ENCODE results near the gene MACO1. TPM values are rescaled to one million over a fixed set of nuclear protein-coding genes. Genes with fewer than 3 reads are reported as not detected.

MACO1 gene
- total RNA-seq, 1 donor from 2014 or later = 24.9 TPM

DNA sequence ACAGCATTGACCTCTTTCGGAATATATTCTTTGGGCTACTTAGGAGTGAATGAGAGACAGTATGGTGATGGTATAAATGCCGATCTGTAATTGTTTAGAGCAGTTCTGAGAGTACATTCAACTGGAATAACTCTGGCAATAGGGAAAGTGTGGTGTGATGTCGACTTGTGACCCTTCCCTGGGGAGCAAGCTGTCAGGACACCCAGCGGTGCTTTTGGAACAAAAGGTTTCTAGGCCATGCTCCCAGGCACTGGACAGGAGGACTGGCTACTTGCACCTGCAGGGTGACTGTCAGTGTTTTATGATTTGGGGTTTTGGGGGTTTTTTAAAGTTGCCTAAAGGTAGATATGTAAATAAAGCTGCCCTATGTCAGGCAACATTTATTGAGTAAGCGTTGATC lies 50.9 kb downstream of the MACO1 start:
- DNase-seq (ENCODE audit: low read depth) = no peak
- H3K4me3 ChIP-seq (ENCODE audit: low read depth, low read length) = no peak overlapping the region
- TF ChIP-seq, protein P1, sequence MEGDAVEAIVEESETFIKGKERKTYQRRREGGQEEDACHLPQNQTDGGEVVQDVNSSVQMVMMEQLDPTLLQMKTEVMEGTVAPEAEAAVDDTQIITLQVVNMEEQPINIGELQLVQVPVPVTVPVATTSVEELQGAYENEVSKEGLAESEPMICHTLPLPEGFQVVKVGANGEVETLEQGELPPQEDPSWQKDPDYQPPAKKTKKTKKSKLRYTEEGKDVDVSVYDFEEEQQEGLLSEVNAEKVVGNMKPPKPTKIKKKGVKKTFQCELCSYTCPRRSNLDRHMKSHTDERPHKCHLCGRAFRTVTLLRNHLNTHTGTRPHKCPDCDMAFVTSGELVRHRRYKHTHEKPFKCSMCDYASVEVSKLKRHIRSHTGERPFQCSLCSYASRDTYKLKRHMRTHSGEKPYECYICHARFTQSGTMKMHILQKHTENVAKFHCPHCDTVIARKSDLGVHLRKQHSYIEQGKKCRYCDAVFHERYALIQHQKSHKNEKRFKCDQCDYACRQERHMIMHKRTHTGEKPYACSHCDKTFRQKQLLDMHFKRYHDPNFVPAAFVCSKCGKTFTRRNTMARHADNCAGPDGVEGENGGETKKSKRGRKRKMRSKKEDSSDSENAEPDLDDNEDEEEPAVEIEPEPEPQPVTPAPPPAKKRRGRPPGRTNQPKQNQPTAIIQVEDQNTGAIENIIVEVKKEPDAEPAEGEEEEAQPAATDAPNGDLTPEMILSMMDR (IDR thresholded peaks at IDR 0.05; ENCODE audit: insufficient read depth, low read length, poor library complexity, severe bottlenecking) = no peak
- no peaks in the 10 kb centered on the region for H3K36me3 ChIP-seq (ENCODE audit: control insufficient read depth, insufficient read depth, low read length)
- H3K27me3 ChIP-seq (ENCODE audit: control insufficient read depth, insufficient read depth, low read length) = no peaks in the 10 kb centered on the region

DNA sequence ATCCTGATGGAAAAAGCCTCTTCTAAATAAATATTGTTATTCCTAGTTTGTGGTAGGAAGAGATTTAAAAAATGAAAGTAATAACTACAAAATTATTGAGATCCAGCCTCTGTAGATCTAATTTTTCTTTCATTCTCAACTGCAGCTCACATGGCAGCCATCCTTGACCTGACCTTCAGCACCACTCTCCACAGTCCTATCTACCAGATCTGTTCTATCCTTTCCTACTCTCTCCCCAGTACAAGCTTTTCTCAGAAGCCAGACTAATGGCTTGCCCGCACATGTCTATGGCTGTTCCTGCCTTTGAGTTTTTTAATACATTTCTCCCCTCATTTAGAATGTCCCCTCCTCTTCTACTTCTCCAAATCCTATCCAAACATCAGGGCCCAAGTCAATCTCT lies 51.5 kb downstream of the MACO1 start:
- no peak for DNase-seq (ENCODE audit: low read depth)
- TF ChIP-seq, protein P1 (IDR thresholded peaks at IDR 0.05; ENCODE audit: insufficient read depth, low read length, poor library complexity, severe bottlenecking) = no peak
- H3K36me3 ChIP-seq (ENCODE audit: control insufficient read depth, insufficient read depth, low read length) = no peaks in the 10 kb centered on the region

DNA sequence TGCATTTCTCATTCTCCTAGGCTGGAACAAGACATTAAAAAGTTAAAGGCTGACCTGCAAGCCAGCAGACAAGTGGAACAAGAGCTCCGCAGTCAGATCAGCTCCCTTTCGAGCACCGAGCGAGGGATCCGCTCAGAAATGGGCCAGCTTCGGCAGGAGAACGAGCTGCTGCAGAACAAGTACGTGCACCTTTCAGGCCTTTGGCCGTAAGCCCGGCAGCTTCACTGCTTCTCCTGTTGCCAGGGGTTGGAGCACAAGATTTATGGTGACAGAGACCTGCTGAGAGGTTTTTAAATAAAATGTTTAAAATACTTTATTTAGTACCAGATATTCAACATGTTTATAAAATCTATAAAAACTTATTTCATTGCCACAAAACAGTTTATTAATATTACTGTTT lies 53.4 kb downstream of the MACO1 start:
- no peaks in the 10 kb centered on the region for H3K27me3 ChIP-seq (ENCODE audit: control insufficient read depth, insufficient read depth, low read length)
- no peak overlapping the region for H3K4me3 ChIP-seq (ENCODE audit: low read depth, low read length)
- no peaks in the 10 kb centered on the region for H3K36me3 ChIP-seq (ENCODE audit: control insufficient read depth, insufficient read depth, low read length)
- TF ChIP-seq, protein P1 (IDR thresholded peaks at IDR 0.05; ENCODE audit: insufficient read depth, low read length, poor library complexity, severe bottlenecking) = no peak
- DNase-seq (ENCODE audit: low read depth) = no peak

More for the DNA sequence above, 51.5 kb downstream of the MACO1 start:
- H3K27me3 ChIP-seq (ENCODE audit: control insufficient read depth, insufficient read depth, low read length) = no peaks in the 10 kb centered on the region
- no peak overlapping the region for H3K4me3 ChIP-seq (ENCODE audit: low read depth, low read length)

DNA sequence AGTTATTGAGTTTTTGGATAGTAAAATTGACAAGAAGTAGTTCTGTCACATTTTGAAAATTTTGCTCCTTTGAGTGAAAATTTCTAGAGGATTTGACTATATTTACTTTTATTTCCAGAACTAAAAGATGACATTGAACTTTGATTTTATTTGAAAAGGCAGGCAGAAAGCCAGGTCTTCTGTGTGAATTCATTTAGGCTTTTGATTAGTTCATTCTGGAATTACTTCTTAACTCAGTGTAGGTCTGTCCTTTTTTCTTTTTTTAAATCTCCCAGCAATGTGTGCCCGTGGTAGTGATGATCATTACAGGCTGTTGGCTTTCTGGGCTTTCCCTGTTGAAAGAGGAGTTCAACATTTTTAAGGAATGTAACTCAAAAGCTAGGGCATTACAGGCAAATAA lies 53.8 kb downstream of the MACO1 start:
- Histone ChIP-seq H3K36me3 (ENCODE audit: control insufficient read depth, insufficient read depth, low read length) (no peaks in the 10 kb centered on the region), H3K27me3 (ENCODE audit: control insufficient read depth, insufficient read depth, low read length) (no peaks in the 10 kb centered on the region), H3K4me3 (ENCODE audit: low read depth, low read length) (no peak overlapping the region)
- TF ChIP-seq, protein P1 (IDR thresholded peaks at IDR 0.05; ENCODE audit: insufficient read depth, low read length, poor library complexity, severe bottlenecking) = no peak
- DNase-seq (ENCODE audit: low read depth) = no peak

DNA sequence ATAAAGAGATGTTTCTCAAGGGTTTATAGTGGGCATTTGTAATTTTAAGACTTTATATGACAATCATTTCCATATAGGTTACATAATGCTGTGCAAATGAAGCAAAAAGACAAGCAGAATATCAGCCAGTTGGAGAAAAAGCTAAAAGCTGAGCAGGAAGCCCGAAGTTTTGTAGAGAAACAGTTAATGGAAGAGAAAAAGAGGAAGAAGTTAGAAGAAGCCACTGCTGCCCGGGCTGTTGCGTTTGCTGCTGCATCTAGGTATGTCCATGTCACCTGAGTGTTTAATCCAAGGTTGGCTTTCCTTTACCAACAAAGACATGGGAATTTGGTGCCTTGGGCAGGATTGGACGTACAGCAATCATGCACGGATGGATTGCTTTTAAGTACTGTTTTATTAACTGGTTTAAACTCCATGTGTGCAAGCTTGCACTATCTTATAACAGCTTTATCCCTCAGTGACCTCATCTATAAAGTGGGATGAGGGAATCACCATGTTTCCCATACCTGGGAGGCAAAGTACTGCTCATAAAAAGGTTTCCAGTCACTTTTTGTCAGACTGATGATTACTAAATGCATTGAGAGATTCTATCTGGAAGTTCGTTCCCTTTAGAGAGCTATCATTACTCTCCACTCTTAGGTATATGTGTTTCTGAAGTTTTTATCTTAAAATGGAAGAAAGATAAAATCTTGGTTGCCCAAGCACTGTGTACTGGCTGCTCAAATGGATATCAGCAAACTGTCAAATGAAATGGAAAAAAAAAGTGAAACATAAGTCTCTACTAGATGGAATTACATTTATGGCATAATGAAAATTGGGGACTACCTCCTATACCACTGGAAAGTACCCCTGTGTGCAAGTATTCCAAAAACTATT lies 55.1 kb downstream of the MACO1 start:
- DNase-seq (ENCODE audit: low read depth) = no peak
- no peaks in the 10 kb centered on the region for H3K27me3 ChIP-seq (ENCODE audit: control insufficient read depth, insufficient read depth, low read length)
- H3K4me3 ChIP-seq (ENCODE audit: low read depth, low read length) = no peak overlapping the region
- H3K36me3 ChIP-seq (ENCODE audit: control insufficient read depth, insufficient read depth, low read length) = no peaks in the 10 kb centered on the region
- TF ChIP-seq, protein P1 (IDR thresholded peaks at IDR 0.05; ENCODE audit: insufficient read depth, low read length, poor library complexity, severe bottlenecking) = no peak

DNA sequence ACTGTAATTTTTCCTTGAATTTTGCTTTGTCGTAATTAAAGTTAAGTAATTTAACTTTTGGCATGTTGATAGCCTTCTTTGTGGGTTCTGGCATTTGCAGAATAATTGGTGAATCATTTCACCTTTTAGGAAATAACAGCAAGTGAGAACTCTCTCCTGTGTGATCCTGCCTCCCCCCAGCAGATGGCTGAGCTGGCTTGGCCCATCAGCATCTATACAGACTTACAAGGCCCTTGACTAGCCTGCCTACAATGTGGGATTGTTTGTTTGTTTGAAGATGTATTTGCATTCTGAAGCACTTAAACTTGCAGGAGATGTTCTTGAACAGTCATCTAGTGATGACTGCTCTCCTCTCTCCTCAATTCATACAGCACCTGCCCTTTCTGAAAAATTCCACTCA lies 55.9 kb downstream of the MACO1 start:
- Histone ChIP-seq H3K36me3 (ENCODE audit: control insufficient read depth, insufficient read depth, low read length) (no peaks in the 10 kb centered on the region), H3K4me3 (ENCODE audit: low read depth, low read length) (no peak overlapping the region), H3K27me3 (ENCODE audit: control insufficient read depth, insufficient read depth, low read length) (no peaks in the 10 kb centered on the region)
- no peak for DNase-seq (ENCODE audit: low read depth)
- TF ChIP-seq, protein P1 (IDR thresholded peaks at IDR 0.05; ENCODE audit: insufficient read depth, low read length, poor library complexity, severe bottlenecking) = no peak
